OCI-LY3 (cell line): Measurements from ENCODE around the gene NR1H4.

Experiments used
- EZH2phosphoT487 ChIP-seq: fragments of 200-600 bp; shearing (Covaris generic); IDR thresholded peaks from 2 replicates; pipeline ENCODE4 v1.6.1; 2018; ENCODE audit warnings: antibody characterized with exemption, mixed run types, low read depth
- TF ChIP-seq, protein P1 (sequence below): fragments of 200-600, 300-600 bp; sonication (generic); IDR thresholded peaks from 2 replicates; pipeline ENCODE4 v1.5.1; 2014; ENCODE audit warnings: antibody characterized with exemption, low read length, low read depth

GRCh38 chr12:100572184-100572583 is 98.5 kb downstream of the NR1H4 start:
- TF ChIP-seq, protein P1, sequence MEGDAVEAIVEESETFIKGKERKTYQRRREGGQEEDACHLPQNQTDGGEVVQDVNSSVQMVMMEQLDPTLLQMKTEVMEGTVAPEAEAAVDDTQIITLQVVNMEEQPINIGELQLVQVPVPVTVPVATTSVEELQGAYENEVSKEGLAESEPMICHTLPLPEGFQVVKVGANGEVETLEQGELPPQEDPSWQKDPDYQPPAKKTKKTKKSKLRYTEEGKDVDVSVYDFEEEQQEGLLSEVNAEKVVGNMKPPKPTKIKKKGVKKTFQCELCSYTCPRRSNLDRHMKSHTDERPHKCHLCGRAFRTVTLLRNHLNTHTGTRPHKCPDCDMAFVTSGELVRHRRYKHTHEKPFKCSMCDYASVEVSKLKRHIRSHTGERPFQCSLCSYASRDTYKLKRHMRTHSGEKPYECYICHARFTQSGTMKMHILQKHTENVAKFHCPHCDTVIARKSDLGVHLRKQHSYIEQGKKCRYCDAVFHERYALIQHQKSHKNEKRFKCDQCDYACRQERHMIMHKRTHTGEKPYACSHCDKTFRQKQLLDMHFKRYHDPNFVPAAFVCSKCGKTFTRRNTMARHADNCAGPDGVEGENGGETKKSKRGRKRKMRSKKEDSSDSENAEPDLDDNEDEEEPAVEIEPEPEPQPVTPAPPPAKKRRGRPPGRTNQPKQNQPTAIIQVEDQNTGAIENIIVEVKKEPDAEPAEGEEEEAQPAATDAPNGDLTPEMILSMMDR: no peak
- TF ChIP-seq EZH2phosphoT487: no peak
